Measurements from ENCODE around the gene METTL4.

Gene METTL4

DNA sequence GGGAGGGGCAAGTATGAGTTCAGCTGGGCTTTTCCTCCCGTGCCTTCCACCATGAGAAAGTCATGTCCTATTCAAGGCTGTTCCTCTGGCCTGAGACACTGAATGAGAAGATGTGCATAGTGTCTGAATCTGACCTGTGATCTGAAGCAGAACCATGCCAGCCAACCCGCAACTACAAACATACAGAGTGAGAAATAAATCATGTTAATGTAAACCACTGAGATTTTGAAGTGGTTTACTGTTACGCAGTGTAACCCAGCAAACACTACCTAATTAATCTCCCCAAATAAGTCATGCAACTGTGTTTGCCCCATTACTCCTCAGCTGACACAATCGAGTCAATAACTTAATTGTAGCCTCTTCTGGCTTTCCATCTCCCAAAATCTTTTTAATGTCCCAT, 49.2 kb downstream of the METTL4 start:
- peak; percentile 90 for FAIRE-seq
- no peak for DNase-seq (ENCODE audit: low spot score)

DNA sequence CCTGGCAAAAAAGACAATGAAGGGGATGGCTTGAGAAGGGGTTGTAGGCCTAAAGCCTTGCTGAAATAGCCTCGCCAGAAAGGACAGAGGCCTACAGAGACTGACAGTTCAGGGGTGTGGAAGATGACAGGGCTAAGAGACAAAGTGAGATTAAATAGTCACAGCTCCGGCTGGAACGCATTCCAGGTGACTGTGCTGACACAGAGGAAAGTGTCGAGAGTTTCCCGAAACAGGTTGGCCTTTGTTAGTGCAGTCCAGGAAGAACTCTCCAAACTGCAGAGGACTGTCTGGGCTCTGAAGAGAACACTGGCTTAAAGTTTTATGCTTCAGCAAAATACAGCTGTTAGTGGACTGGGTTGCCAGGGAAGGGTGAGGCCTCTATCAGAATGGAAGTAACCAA, 52.8 kb downstream of the METTL4 start:
- no peak for FAIRE-seq
- DNase-seq (ENCODE audit: low spot score), result no peak

DNA sequence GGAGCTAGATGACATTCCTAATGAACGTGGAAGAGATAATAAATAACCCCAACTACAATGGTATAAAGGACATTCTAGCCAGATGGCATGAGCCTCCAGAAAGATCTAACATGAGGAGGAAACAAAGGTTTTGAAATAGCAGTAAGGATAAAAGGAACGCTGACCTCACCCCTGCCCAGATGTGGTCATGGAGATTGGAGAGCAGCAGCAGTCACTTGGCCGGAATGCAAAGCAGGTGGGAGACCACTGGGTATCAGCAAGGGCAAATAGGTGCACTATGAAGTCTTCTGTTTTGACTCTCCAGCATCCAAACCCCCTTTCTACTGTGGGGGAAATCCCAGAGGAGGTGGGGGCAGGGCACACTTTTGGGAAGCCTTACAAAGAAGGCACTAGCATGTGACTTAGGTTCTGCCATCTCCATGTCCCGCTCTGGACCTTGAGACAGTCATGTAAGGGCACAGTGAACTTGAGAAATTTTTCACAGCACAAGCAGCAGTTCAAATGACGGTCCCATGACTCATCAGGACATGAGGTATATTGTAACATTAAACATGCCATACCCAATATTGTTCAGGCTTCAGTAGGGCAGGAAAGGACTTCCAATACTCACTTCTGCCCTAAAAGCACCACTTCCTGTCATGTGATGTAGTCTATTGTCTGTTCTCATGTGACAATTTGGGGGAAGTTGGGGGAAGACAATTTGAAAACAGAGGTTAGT, 55.2 kb downstream of the METTL4 start:
- DNase-seq (ENCODE audit: low spot score) (peak; percentile 92), FAIRE-seq (peak; percentile 99)

DNA sequence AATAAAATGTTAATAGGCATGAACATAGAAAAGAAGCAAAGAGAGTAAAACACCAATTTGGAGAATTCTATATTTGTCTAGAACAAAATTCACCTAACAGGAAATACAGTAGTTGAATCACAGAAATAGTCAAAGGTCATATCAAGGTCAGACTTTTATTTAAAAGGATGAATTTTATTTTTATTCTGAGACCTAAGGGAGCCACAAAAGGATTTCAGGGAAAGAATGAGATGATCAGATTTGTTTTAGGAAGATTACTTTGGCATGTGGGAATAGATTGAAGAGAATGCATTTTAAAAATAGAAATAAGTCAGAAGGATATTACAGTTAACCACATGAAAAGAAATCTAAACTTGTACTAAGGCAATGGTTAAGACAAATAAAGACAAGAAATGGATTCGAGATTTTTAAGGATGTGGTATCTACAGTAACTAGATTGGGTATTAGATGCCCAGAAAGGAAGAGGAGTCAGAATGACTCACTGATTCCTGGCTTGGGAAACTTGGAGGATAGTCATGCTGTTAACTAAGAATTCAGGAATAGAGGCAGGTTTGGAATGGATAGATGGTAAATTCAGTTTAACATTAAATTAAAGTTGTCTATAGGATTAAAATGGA, 56.0 kb downstream of the METTL4 start:
- DNase-seq (ENCODE audit: low spot score), result peak; percentile 87

DNA sequence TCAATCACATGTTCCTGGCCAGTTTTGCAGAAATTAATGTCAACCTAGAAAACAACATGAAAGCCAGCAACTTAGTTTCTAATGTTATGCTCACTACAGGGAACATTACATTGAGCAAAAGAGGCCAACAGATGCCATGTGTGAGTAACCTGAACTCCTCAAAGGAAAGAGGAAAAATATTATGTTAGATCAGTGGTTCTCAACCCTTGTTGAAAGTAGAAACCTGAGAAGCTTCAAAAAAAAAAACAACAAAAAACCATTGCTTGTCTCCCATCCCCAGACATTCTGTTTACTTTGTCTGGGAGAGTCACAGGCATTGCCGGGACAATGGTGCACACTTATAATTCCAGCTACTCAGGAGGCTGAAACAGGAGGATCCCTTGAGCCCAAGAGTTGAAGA, 57.7 kb downstream of the METTL4 start:
- peak; percentile 48 for DNase-seq (ENCODE audit: low spot score)

More for the DNA sequence above, 56.0 kb downstream of the METTL4 start:
- no peak for FAIRE-seq

DNA sequence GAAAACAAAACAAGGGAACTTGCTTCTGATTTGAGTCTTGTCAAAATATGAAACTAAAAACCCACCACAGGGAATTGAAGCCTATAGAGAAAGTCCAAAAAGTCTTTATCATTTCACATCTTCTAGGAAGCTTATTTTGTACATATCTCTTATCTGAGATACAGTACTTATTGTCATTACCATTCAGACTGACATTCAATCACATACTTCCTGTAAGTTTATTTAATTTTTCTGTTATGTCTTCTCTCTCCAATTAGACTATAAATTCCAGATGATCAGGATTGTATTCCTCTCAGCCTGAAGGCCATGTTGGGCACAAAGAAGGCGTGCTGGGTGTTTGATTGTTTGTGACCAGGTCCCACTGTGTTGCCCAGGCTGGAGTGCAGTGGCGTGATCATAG, 59.2 kb downstream of the METTL4 start:
- FAIRE-seq (peak; percentile 88), DNase-seq (ENCODE audit: low spot score) (no peak)

More for the DNA sequence above, 57.7 kb downstream of the METTL4 start:
- FAIRE-seq, result peak; percentile 77

DNA sequence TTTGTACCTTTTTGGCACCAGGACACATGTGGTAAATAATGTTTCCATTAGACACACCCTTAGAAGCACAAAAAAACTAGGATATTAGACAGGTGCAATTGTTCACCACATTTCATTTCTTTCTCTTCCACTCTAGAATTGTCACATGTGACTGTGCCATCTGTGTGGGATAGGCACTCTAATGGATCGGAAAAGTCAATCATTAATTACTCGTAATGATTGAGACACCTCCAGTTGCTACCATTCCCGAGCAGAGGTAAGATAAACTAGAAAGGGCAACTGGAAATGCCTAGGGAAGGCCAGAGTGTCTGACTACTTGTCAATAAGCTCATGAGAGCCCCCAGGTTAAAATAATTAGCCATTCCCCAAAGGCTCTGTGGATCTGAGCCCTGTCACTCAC, 59.9 kb downstream of the METTL4 start:
- FAIRE-seq (peak; percentile 98), DNase-seq (ENCODE audit: low spot score) (no peak)

DNA sequence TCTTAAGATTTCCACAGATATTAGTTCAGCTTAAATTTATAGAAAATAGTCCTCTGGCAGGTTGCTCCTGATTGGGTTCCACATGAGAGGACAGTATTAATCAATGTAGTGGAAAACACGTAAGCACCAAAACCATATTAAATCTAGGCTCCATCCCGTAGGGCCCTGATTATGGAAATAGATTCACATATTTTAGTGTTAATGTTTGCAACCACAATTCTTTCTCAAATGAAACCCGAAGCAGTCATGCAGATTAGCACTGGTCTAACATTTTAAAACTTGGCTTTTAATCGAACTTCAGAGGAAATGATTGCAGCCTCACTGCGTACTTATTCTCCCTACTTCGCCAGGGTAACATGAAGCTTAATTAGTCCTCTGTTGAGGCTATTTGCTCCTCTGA, 60.9 kb downstream of the METTL4 start:
- FAIRE-seq, result peak; percentile 37
- DNase-seq (ENCODE audit: low spot score), result no peak

DNA sequence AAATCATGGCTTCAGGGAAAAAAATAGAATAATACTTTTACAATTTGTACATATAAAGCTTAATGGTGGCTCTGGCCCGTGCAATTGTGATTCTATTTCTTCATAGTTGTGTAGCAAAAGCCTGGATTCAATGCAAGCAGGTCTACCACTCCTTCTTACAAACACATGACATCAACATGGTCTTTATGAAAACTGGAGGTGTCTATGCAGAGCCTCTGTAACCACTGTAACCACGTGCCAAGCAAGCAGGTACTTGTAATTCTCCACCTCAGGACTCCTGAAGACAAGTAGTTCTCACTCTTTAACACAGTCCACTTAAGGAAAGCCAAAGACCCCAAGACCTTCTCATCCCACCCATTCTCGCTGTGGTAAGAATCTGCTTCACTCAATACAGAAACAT, 62.6 kb downstream of the METTL4 start:
- FAIRE-seq, result no peak
- no peak for DNase-seq (ENCODE audit: low spot score)

DNA sequence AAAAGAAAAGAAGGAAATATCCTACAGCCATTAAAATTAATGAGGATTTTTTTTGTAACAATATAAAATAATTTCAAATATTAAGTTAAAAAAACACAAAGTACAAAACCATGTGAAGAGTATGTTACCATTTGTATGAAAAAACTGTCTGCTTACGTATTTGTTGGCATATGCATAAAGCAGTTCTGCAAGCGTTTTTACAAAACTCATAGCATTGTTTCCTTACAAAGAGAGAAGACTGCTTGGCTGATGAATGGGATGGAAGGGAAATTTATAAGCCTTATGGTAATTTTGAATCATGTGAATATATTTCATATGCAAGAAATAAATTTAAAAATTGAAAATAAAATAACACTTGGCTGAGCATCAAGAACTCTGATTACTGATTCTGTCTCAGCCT, 63.1 kb downstream of the METTL4 start:
- no peak for FAIRE-seq
- DNase-seq (ENCODE audit: low spot score), result no peak

DNA sequence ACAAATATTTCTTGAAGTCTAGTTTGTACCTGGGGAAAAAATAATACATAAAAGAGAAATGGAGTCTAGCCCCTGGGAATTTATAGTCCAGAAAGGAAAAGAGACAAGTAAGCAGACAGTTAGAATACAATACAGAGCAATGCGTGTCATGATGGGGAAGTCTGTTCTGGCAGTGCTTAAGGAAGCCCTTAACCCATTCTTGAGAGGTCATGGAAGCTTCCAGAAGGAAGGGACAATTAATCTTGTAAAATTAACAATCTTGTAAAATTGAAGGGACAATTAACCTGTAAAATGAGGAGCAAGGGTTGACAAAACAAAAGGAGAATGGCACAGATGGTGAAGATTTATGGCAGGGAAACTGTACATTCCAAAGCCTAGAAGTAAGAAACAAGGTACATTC, 66.7 kb downstream of the METTL4 start:
- DNase-seq (ENCODE audit: low spot score) (no peak), FAIRE-seq (peak; percentile 37)

DNA sequence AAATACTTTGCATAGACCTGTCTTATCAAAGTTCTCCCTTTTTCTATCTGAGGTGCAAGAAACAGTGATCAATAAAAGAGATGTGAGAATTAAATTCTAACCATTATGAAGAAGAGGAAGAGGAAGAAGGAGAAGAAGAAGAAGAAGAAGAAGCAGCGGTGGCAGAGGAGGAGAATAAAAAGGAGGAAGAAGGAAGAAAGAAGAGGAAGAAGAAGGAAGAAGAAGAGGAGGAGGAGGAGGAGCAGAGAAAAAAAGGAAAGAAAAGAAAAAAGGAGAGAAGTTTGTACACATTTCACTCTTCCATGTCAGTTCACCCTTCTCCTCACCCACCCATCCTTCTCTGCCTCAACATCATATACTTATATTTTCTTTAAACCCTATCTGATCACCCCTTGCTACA, 68.4 kb downstream of the METTL4 start:
- FAIRE-seq (no peak), DNase-seq (ENCODE audit: low spot score) (no peak)

DNA sequence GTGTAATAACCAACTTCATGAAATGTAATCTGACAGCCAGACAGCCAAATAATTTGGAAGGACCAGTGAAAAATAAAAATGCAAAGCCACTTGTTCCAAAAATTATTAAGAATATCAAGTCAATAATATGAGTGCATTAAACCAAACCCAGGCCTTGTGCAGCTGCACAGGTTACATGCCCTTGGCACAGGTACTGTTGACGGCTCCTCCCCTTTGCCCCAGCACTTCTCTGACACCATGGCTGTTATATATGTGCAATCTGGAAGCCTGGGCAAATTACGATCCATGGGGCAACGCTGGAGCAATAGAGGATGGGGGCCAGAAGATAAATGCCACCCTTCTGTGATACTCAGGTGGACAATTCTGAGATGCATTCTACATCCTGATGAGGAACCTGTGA, 68.9 kb downstream of the METTL4 start:
- FAIRE-seq (peak; percentile 95), DNase-seq (ENCODE audit: low spot score) (no peak)

DNA sequence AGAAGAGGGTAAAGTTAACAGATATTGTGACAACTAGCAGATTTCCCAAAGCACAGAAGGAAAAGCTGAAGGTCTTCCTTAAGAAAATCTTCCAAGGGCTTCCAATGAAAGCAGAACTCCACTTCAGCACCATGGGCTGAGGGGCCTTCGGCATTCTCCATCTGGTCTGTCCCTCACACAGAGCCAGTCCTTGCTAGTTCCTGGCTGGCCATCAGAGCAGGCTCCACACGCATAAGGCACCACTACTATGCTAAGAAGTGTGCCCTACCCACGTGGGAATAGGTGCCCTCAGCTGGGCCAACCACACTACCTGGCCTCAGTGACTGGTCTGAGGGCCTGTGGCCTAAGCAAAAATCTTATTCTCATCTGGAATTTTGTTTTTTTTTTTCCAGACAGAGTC, 73.5 kb downstream of the METTL4 start:
- peak; percentile 30 for FAIRE-seq
- no peak for DNase-seq (ENCODE audit: low spot score)

DNA sequence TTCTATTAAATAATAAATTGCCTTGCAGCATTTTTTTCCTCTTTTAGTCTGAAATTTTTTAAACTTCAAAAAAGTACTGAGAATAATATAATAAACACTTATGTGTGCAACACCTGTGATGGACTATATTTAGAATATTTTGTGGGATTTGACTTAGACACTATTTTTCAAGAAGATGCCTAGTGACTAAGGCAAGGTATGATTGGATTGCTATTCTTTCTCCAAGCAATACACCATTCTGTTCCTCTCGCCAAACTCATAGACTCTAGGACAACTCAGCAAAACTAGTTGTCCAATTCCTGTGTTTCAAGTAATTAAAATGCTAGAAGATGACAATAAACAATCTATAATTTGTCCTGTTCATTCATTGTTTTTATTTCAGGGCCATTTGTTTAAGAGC, 75.9 kb downstream of the METTL4 start:
- DNase-seq (ENCODE audit: low spot score) (no peak), FAIRE-seq (no peak)

DNA sequence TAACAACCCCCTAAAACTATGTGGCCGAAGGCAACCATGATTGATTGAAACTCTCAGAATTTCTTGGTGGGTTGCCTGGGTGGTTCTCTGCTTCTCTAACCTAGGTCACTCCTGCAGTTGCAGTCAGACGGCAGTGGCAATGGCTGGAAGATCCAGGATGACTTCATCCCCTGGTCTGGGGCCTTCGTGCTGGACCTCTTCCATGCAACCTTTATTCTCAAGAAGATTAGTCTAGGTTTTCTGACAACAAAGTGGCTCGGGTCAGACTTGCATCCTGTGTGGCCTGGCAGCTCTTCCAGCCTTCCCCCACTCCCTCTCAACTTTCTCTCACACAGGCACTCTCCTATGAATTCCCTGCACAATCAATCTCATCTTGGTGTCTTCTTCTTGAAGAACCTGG, 76.4 kb downstream of the METTL4 start:
- no peak for FAIRE-seq
- no peak for DNase-seq (ENCODE audit: low spot score)
